ENCODE results near the gene ITIH5. TPM values are rescaled to one million over a fixed set of nuclear protein-coding genes. Genes with fewer than 3 reads are reported as not detected.

The ITIH5 gene
- total and polyA plus RNA-seq, 2 of the 8 experiments (the other 6 are each of a cell fraction or from before 2014, with no cell fraction given), result 5.8 to 7.6 TPM

DNA sequence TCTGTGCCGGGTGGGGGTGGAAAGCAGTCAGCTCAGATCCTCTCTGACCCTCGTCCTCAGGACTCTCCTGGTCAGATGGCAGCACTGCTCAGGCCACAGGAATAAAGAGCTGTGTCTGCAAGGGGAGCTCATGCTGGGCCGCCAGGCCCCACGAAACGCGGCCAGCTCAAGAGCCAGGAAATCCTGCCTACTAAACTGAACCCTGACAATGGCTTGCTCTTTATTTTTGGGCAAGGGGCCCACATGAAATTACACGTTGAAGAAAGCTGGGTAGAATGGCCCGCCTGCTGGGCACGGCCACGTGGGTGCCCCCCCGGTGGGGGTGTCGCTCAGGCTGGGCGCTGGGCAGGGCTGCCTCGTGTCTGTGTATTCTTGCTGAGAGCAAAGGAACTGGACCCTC, 103.0 kb downstream of the ITIH5 start:
- Histone ChIP-seq H3K4me2 (ENCODE audit: insufficient read depth in 1 of 2, low read depth in 2 of 2, low read length in 2 of 2) (no peak overlapping the region), H3K4me1 (replicated peaks in 1 of 4; ENCODE audit: control insufficient read depth in 3 of 4, insufficient read depth in 4 of 4, low read length in 3 of 4) (peaks cover 0 to 18% (median 5%) of the 10 kb centered on the region in 4 experiments; a peak in 5 of 7 replicates), H3K79me1 (ENCODE audit: low read depth, low read length) (no peaks in the 10 kb centered on the region), H3K23ac (ENCODE audit: insufficient read length) (no peak overlapping the region), H3K9me3 (ENCODE audit: insufficient read depth in 2 of 2, low read depth in 1 of 2, low read length in 1 of 2) (no peaks in the 10 kb centered on the region), H3K79me2 (ENCODE audit: control insufficient read depth in 1 of 2, insufficient read depth in 2 of 2, low read length in 2 of 2) (no peaks in the 10 kb centered on the region), H3K27me3 (replicated peaks in 1 of 4; ENCODE audit: control insufficient read depth in 3 of 4, extremely low read depth in 1 of 4, insufficient read depth in 3 of 4, low read length in 3 of 4) (no peaks in the 10 kb centered on the region), H2AFZ (ENCODE audit: low read length) (no peak overlapping the region), H4K8ac (ENCODE audit: extremely low read depth, insufficient read depth, low read length) (no peak overlapping the region), H3K18ac (ENCODE audit: extremely low read depth, low read length) (no peak overlapping the region), H3K9ac (replicated peaks in 1 of 4; ENCODE audit: extremely low read depth in 1 of 4, low read depth in 3 of 4, low read length in 3 of 4) (no peak overlapping the region), H3K27ac (ENCODE audit: low read depth, low read length) (no peak overlapping the region), H3K36me3 (ENCODE audit: control insufficient read depth in 2 of 4, insufficient read depth in 4 of 4, low read length in 3 of 4) (no peaks in the 10 kb centered on the region), H3K4ac (replicated peaks; ENCODE audit: insufficient read length, low read depth, low read length) (no peak overlapping the region), H2BK12ac (ENCODE audit: low read depth, low read length) (peak overlapping the region; percentile 31; the same call in 1 of the 2 replicates), H2BK120ac (replicated peaks; ENCODE audit: low read depth, low read length) (no peak overlapping the region), H2BK20ac (ENCODE audit: low read length) (no peak overlapping the region), H3K14ac (ENCODE audit: insufficient read length) (no peak overlapping the region), H3K56ac (replicated peaks; ENCODE audit: insufficient read length, low read depth, low read length) (no peak overlapping the region), H3K4me3 (ENCODE audit: extremely low read depth in 1 of 4, insufficient read depth in 2 of 4, low read depth in 3 of 4, low read length in 4 of 4) (no peak overlapping the region), H2BK5ac (ENCODE audit: low read depth, low read length) (no peak overlapping the region), H4K20me1 (replicated peaks in 1 of 2; ENCODE audit: control insufficient read depth in 1 of 2, insufficient read depth in 2 of 2, low read length in 2 of 2) (no peaks in the 10 kb centered on the region), H2BK15ac (ENCODE audit: low read length) (no peak overlapping the region), H2AK5ac (ENCODE audit: low read depth, low read length) (no peak overlapping the region), H4K91ac (replicated peaks; ENCODE audit: insufficient read length, low read length) (no peak overlapping the region), H4K5ac (ENCODE audit: insufficient read length, low read depth, low read length) (no peak overlapping the region), H3K23me2 (ENCODE audit: low read depth, low read length) (no peaks in the 10 kb centered on the region)
- POLR2A ChIA-PET (ENCODE audit: partially characterized antibody), result no interaction called here
- 79% methylated on average over 14 of the region's 14 CpGs; no CpG with 5 or more reads in 1 of the 2 experiments for WGBS, 2 experiments (ENCODE audit: extremely low coverage in 1 of 2, insufficient coverage in 1 of 2, insufficient read length in 1 of 2, insufficient replicate concordance in 2 of 2, low coverage in 1 of 2, low lambda C conversion rate in 2 of 2, missing lambda C conversion rate in 1 of 2)
- FAIRE-seq (no peak), DNase-seq (ENCODE audit: low read depth in 1 of 2, low spot score in 2 of 2) (no peak)
- CTCF ChIA-PET (ENCODE audit: partially characterized antibody), result interaction anchor here (0.9 to 2.7 kb wide), 7 partner anchors 8 to 123 kb away, joined by 3 to 12 read pairs (median 5); no protein-coding TSS in a partner anchor
- no peak for TF ChIP-seq MAFK (IDR thresholded peaks at IDR 0.05; ENCODE audit: low read depth, low read length)
- no peak for TF ChIP-seq TEAD4 (IDR thresholded peaks at IDR 0.05; ENCODE audit: low read depth, low read length)
- TF ChIP-seq PHF8 (conservative IDR thresholded peaks at IDR 0.05; ENCODE audit: low read depth, low read length), result no peak
- TF ChIP-seq, protein P1, sequence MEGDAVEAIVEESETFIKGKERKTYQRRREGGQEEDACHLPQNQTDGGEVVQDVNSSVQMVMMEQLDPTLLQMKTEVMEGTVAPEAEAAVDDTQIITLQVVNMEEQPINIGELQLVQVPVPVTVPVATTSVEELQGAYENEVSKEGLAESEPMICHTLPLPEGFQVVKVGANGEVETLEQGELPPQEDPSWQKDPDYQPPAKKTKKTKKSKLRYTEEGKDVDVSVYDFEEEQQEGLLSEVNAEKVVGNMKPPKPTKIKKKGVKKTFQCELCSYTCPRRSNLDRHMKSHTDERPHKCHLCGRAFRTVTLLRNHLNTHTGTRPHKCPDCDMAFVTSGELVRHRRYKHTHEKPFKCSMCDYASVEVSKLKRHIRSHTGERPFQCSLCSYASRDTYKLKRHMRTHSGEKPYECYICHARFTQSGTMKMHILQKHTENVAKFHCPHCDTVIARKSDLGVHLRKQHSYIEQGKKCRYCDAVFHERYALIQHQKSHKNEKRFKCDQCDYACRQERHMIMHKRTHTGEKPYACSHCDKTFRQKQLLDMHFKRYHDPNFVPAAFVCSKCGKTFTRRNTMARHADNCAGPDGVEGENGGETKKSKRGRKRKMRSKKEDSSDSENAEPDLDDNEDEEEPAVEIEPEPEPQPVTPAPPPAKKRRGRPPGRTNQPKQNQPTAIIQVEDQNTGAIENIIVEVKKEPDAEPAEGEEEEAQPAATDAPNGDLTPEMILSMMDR (IDR thresholded peaks at IDR 0.05; ENCODE audit: control extremely low read depth in 1 of 3, insufficient read depth in 1 of 3, low read depth in 1 of 3, low read length in 3 of 3), result no peak
- no peak for TF ChIP-seq SUZ12 (IDR thresholded peaks at IDR 0.05; ENCODE audit: low read length)
- no peak for TF ChIP-seq POLR2A (IDR thresholded peaks at IDR 0.05; ENCODE audit: control extremely low read depth in 1 of 2, low read depth in 2 of 2, low read length in 2 of 2)
- TF ChIP-seq KDM1A (IDR thresholded peaks at IDR 0.05; ENCODE audit: borderline replicate concordance, low read length), result no peak
- no peak for TF ChIP-seq CTBP2 (IDR thresholded peaks at IDR 0.05; ENCODE audit: borderline replicate concordance, insufficient read depth, insufficient read length, low read length)
- TF ChIP-seq SIN3A (conservative IDR thresholded peaks at IDR 0.05 in 1 of 2, IDR thresholded peaks at IDR 0.05 in 1 of 2; ENCODE audit: low read depth in 1 of 2, low read length in 2 of 2), result no peak
- no peak for TF ChIP-seq CEBPB (IDR thresholded peaks at IDR 0.05; ENCODE audit: low read depth, low read length)
- TF ChIP-seq BCL11A (IDR thresholded peaks at IDR 0.05; ENCODE audit: low read depth in 2 of 2, low read length in 2 of 2), result no peak

All from H1 (cell line).